HFF-Myc (cell line): ENCODE measurements around the gene BDH1.

Source experiments
- DNase-seq: peaks from one replicate; pipeline ENCODE4 v3.0.0-alpha.2; 2011; ENCODE audit warnings: low read depth; ENCODE audit errors: extremely low read depth
- H3K4me3 ChIP-seq: replicated peaks from 2 replicates; pipeline ENCODE4 v1.5.1; 2011; ENCODE audit warnings: low read depth, mild to moderate bottlenecking, control low read depth, low read length
- CTCF ChIP-seq: IDR thresholded peaks from 2 replicates; pipeline ENCODE4 v1.5.1; 2012; ENCODE audit warnings: mild to moderate bottlenecking, low read depth, low read length, control low read depth; ENCODE audit errors: missing control alignments

Gene BDH1

GRCh38 chr3:197554562-197555280, 1.0 kb downstream of the BDH1 start:
- DNase-seq = peak; percentile 85
- peak; percentile 61 for TF ChIP-seq CTCF
- peak overlapping the region; percentile 86 for H3K4me3 ChIP-seq

DNA sequence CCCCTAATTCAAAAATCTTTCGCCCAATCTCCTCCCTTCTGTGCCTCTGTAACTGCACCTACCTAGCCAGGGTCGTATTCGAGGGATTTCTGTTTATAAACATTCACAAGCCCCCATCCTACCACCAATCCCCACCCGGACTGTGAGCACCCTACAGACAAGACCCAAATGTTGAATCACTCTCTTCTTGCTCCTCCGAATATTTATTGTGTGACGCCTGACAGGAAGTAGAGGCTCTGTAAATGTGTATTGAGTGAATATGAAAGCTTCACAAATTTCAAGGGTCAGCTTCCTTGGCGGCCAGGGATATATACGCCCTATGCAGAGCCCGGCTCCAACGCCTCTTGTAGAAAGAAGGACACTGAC, 1.6 kb downstream of the BDH1 start:
- TF ChIP-seq CTCF = no peak
- peak overlapping the region; percentile 86 for H3K4me3 ChIP-seq
- no peak for DNase-seq

DNA sequence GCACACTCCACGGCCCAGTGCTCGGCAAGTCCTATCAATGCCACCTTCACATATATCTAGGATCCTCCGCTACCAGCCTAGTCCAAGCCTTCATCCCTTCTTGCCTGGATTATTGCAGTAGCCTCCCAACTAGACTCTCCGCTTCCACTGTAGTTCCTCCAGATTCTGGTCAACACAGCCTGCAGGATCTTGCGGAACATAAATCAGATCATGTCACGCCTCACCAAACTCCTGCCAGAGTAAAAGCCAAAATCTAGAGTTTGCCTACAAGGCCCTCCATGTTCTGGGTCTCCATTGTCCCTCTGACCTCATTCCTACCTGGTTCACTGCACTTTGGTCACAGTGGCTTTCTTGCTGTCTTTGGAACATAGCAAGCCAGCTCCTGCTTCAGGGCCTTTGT, 3.6 kb downstream of the BDH1 start:
- no peak for DNase-seq
- no peak overlapping the region for H3K4me3 ChIP-seq
- no peak for TF ChIP-seq CTCF

- no peak overlapping the region for H3K4me3 ChIP-seq
- no peak for TF ChIP-seq CTCF
- DNase-seq = no peak
Observed at GRCh38 chr3:197550489-197550888, 5.3 kb downstream of the BDH1 start.

GRCh38 chr3:197549261-197549885, 6.4 kb downstream of the BDH1 start:
- no peak overlapping the region for H3K4me3 ChIP-seq
- no peak for DNase-seq
- no peak for TF ChIP-seq CTCF

DNA sequence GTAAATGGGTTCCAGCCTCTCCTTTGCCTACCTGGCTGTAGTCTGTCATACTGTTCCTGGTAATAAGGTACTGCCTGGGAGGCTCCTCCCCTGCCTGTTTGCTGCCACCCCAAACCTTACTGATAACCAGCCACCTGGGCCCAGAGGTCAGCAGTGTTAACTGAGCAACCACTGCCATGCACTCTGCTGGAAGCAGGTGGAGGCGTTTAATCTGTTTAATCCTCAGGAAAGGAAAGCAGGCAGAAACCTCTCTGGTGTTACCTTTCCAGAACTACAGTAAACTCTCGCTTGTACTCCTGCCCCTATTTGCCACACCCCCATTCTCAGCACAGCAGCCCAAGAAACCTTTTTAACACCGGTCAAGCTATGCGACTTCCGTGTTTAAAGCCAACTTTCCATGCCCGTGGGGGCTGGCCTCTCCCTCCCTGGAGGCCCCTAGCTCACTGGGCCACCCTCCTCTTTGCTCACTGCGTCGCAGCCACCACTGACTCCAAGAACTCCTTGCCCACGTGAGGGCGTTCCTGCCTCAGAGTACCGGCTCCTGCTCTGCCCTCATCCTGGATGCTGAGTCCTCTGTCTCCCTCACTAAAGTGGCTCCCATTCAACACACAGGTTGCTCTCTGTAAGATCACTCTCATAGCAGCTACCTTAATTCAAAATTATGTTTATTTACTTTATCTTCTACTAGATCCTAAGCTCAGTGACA, 8.3 kb downstream of the BDH1 start:
- no peak overlapping the region for H3K4me3 ChIP-seq
- TF ChIP-seq CTCF = no peak
- no peak for DNase-seq
